Lower leg skin (tissue), 3 donors: Measurements from ENCODE around the gene NARF.
"Not testable (repeated sequence)": the region's sequence is repeated elsewhere in the genome, so short reads cannot be mapped to it uniquely, and the experiment has no call there.

ENCODE experiments used
- POLR2A ChIP-seq, 2 donors: fragments of 450-650 bp; IDR thresholded peaks; one replicate each; pipeline ENCODE4 v1.6.1; 2016 to 2017; ENCODE audit warnings: antibody characterized with exemption in 2 of 2, mild to moderate bottlenecking in 1 of 2, moderate library complexity in 1 of 2
- TF ChIP-seq, protein P1 (sequence below), 3 donors: fragments of 450-650 bp; IDR thresholded peaks; one replicate each; pipeline ENCODE4 v1.5.1; 2016; ENCODE audit warnings: antibody characterized with exemption in 3 of 3, mild to moderate bottlenecking in 3 of 3, moderate library complexity in 2 of 3

DNA sequence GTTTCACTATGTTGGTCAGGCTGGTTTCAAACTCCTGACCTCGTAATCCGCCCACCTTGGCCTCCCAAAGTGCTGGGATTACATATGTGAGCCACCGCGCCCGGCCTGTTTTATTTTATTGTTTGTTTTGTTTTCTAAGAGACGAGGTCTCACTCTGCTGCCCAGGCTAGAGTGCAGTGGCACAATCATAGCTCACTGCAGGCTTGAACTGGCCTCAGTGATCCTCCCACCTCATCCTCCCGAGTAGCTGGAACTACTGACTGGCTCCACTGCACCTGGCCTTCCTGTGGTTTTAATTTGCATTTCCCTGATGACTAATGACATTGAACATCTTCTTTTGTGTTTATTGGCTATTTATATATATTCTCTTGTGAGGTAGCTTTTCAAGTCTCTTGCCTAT, 47.9 kb downstream of the NARF start:
- TF ChIP-seq, protein P1, sequence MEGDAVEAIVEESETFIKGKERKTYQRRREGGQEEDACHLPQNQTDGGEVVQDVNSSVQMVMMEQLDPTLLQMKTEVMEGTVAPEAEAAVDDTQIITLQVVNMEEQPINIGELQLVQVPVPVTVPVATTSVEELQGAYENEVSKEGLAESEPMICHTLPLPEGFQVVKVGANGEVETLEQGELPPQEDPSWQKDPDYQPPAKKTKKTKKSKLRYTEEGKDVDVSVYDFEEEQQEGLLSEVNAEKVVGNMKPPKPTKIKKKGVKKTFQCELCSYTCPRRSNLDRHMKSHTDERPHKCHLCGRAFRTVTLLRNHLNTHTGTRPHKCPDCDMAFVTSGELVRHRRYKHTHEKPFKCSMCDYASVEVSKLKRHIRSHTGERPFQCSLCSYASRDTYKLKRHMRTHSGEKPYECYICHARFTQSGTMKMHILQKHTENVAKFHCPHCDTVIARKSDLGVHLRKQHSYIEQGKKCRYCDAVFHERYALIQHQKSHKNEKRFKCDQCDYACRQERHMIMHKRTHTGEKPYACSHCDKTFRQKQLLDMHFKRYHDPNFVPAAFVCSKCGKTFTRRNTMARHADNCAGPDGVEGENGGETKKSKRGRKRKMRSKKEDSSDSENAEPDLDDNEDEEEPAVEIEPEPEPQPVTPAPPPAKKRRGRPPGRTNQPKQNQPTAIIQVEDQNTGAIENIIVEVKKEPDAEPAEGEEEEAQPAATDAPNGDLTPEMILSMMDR (IDR thresholded peaks at IDR 0.05), result not testable (repeated sequence)
- TF ChIP-seq POLR2A (IDR thresholded peaks at IDR 0.05), result not testable (repeated sequence)
